PFSK-1 (cell line): Measurements from ENCODE around the gene SSTR3.

Experiments used
- FOXP2 ChIP-seq: optimal IDR thresholded peaks from 2 replicates; pipeline ENCODE3; 2011; ENCODE audit warnings: borderline replicate concordance, control low read depth, inconsistent platforms; ENCODE audit not compliant: insufficient read depth; ENCODE audit errors: extremely low read length, extremely low read depth
- POLR2AphosphoS5 ChIP-seq: IDR thresholded peaks from 2 replicates; pipeline ENCODE4 v1.6.1; 2012; ENCODE audit warnings: low read depth, mild to moderate bottlenecking, control low read depth, low read length, moderate library complexity
- REST ChIP-seq, 2 experiments: IDR thresholded peaks; 2 replicates each; pipeline versions ENCODE4 v1.6.1 to v1.8.0; 2011 to 2012; ENCODE audit warnings: low read depth in 2 of 2, low read length in 2 of 2, control low read depth in 1 of 2, inconsistent platforms in 1 of 2, mild to moderate bottlenecking in 1 of 2, moderate library complexity in 1 of 2; ENCODE audit not compliant: insufficient read depth in 1 of 2
- SIN3A ChIP-seq: IDR thresholded peaks from 2 replicates; pipeline ENCODE4 v1.6.1; 2012; ENCODE audit warnings: mild to moderate bottlenecking, low read length, moderate library complexity, borderline replicate concordance; ENCODE audit not compliant: insufficient read depth
- TAF1 ChIP-seq: IDR thresholded peaks from 2 replicates; pipeline ENCODE4 v1.6.1; 2012; ENCODE audit warnings: low read length, control low read depth, borderline replicate concordance; ENCODE audit not compliant: insufficient read depth

SSTR3 gene

GRCh38 chr22:37221424-37222333, 9.4 kb upstream of the SSTR3 start:
- TF ChIP-seq TAF1 (no peak), REST (IDR thresholded peaks at IDR 0.05; ENCODE audit: insufficient read depth in 1 of 2, low read depth in 2 of 2, low read length in 2 of 2) (no peak), SIN3A (no peak)

- TF ChIP-seq SIN3A = no peak
- TF ChIP-seq POLR2AphosphoS5 = no peak
- no peak for TF ChIP-seq TAF1
- TF ChIP-seq FOXP2 = no peak
- TF ChIP-seq REST (IDR thresholded peaks at IDR 0.05; ENCODE audit: insufficient read depth in 1 of 2, low read depth in 2 of 2, low read length in 2 of 2) = no peak
These were observed 8.3 kb upstream of the SSTR3 start for GRCh38 chr22:37220543-37220981.

- TF ChIP-seq TAF1 (no peak), POLR2AphosphoS5 (no peak), SIN3A (no peak), FOXP2 (no peak), REST (IDR thresholded peaks at IDR 0.05; ENCODE audit: insufficient read depth in 1 of 2, low read depth in 2 of 2, low read length in 2 of 2) (no peak)
These were observed 7.3 kb upstream of the SSTR3 start for GRCh38 chr22:37219533-37219932.

- no peak for TF ChIP-seq POLR2AphosphoS5
These were observed 6.6 kb upstream of the SSTR3 start for GRCh38 chr22:37218771-37219411.

- TF ChIP-seq REST (IDR thresholded peaks at IDR 0.05; ENCODE audit: insufficient read depth in 1 of 2, low read depth in 2 of 2, low read length in 2 of 2) = no peak
- no peak for TF ChIP-seq SIN3A
- TF ChIP-seq TAF1 = no peak
- TF ChIP-seq POLR2AphosphoS5 = no peak
- TF ChIP-seq FOXP2 = no peak
These were observed 6.1 kb upstream of the SSTR3 start for GRCh38 chr22:37218399-37218770.
